Panc1 (cell line): ENCODE data around the gene ADAM12.

Experiments
- CTCF ChIP-seq: fragments of 450-650 bp; IDR thresholded peaks from 2 replicates; pipeline ENCODE4 v1.5.1; 2017; ENCODE audit warnings: mild to moderate bottlenecking
- REST ChIP-seq, 2 experiments: IDR thresholded peaks; 2 replicates each; pipeline ENCODE4 v1.6.1; 2011 to 2012; ENCODE audit warnings: low read depth in 2 of 2, control low read depth in 1 of 2, low read length in 1 of 2, mild to moderate bottlenecking in 1 of 2, moderate library complexity in 1 of 2; ENCODE audit not compliant: insufficient read depth in 1 of 2
- SIN3A ChIP-seq: IDR thresholded peaks from 2 replicates; pipeline ENCODE4 v1.6.1; 2012; ENCODE audit warnings: low read depth, mild to moderate bottlenecking, low read length, moderate library complexity, borderline replicate concordance; ENCODE audit not compliant: insufficient read depth

GRCh38 chr10:126336801-126337200 lies 51.5 kb downstream of the ADAM12 start:
- TF ChIP-seq CTCF, result no peak
- TF ChIP-seq REST (IDR thresholded peaks at IDR 0.05; ENCODE audit: insufficient read depth in 1 of 2, low read depth in 2 of 2, low read length in 1 of 2), result no peak
- TF ChIP-seq SIN3A, result no peak
